ENCODE measurements around the gene PROZ. TPM values are rescaled to one million over a fixed set of nuclear protein-coding genes. Genes with fewer than 3 reads are reported as not detected.

PROZ gene
- total and polyA plus RNA-seq, 3 experiments from 2014 or later, result not detected

- no peaks in the 10 kb centered on the region for H3K36me3 Mint-ChIP-seq
- H3K9me3 ChIP-seq (ENCODE audit: low read length), result no peaks in the 10 kb centered on the region
- no peaks in the 10 kb centered on the region for H3K36me3 ChIP-seq (ENCODE audit: insufficient read depth, low read length)
- DNase-seq, result peak in 1 of 5 donors; percentile 40
- no peak overlapping the region for H3K4me3 Mint-ChIP-seq
- H3K27me3 ChIP-seq (ENCODE audit: insufficient read depth, low read length, poor library complexity, severe bottlenecking), result no peaks in the 10 kb centered on the region
- no peaks in the 10 kb centered on the region for H3K4me1 ChIP-seq (ENCODE audit: insufficient read depth, low read length)
- ChIA-PET CTCF (no interaction called here), POLR2A (no interaction called here)
- H3K27ac Mint-ChIP-seq, result no peak overlapping the region
- no peak overlapping the region for H3K4me3 ChIP-seq (ENCODE audit: low read length)
- H3K4me1 Mint-ChIP-seq, result no peaks in the 10 kb centered on the region
- H3K27ac ChIP-seq (ENCODE audit: low read depth, low read length), result no peak overlapping the region
- peaks cover 0 to 26% of the 10 kb centered on the region in 2 donors for H3K27me3 Mint-ChIP-seq
- H3K9me3 Mint-ChIP-seq, result no peaks in the 10 kb centered on the region
These were observed 40.0 kb upstream of the PROZ start for GRCh38 chr13:113118261-113119021.

GRCh38 chr13:113119166-113119821, 39.2 kb upstream of the PROZ start:
- Mint-ChIP-seq H3K36me3 (no peaks in the 10 kb centered on the region), H3K4me3 (no peak overlapping the region), H3K27ac (peak overlapping the region in 1 of 8 donors; percentile 23), H3K9me3 (no peaks in the 10 kb centered on the region), H3K4me1 (no peaks in the 10 kb centered on the region), H3K27me3 (peaks cover 0 to 26% of the 10 kb centered on the region in 2 donors)
- no peaks in the 10 kb centered on the region for H3K27me3 ChIP-seq (ENCODE audit: insufficient read depth, low read length, poor library complexity, severe bottlenecking)
- H3K4me3 ChIP-seq (ENCODE audit: low read length), result no peak overlapping the region
- ChIA-PET POLR2A (no interaction called here), CTCF (no interaction called here)
- H3K4me1 ChIP-seq (ENCODE audit: insufficient read depth, low read length), result no peaks in the 10 kb centered on the region
- DNase-seq, result no peak
- no peaks in the 10 kb centered on the region for H3K36me3 ChIP-seq (ENCODE audit: insufficient read depth, low read length)
- H3K27ac ChIP-seq (ENCODE audit: low read depth, low read length), result no peak overlapping the region
- H3K9me3 ChIP-seq (ENCODE audit: low read length), result no peaks in the 10 kb centered on the region

GRCh38 chr13:113119822-113120189, 38.6 kb upstream of the PROZ start:
- POLR2A ChIA-PET, result no interaction called here
- Mint-ChIP-seq H3K36me3 (no peaks in the 10 kb centered on the region), H3K27ac (no peak overlapping the region), H3K27me3 (peaks cover 0 to 26% of the 10 kb centered on the region in 2 donors), H3K4me3 (no peak overlapping the region), H3K4me1 (no peaks in the 10 kb centered on the region), H3K9me3 (no peaks in the 10 kb centered on the region)
- Histone ChIP-seq H3K4me3 (ENCODE audit: low read length) (no peak overlapping the region), H3K36me3 (ENCODE audit: insufficient read depth, low read length) (no peaks in the 10 kb centered on the region), H3K27ac (ENCODE audit: low read depth, low read length) (no peak overlapping the region), H3K4me1 (ENCODE audit: insufficient read depth, low read length) (no peaks in the 10 kb centered on the region), H3K9me3 (ENCODE audit: low read length) (no peaks in the 10 kb centered on the region), H3K27me3 (ENCODE audit: insufficient read depth, low read length, poor library complexity, severe bottlenecking) (no peaks in the 10 kb centered on the region)
- CTCF ChIA-PET, result no interaction called here
- no peak for DNase-seq

- DNase-seq, result peak in 1 of 5 donors; percentile 43
- H3K4me3 Mint-ChIP-seq, result no peak overlapping the region
- CTCF ChIA-PET, result no interaction called here
These were observed 37.9 kb upstream of the PROZ start for GRCh38 chr13:113120300-113121182.

GRCh38 chr13:113121183-113121927, 37.1 kb upstream of the PROZ start:
- Histone ChIP-seq H3K27me3 (ENCODE audit: insufficient read depth, low read length, poor library complexity, severe bottlenecking) (no peaks in the 10 kb centered on the region), H3K9me3 (ENCODE audit: low read length) (no peaks in the 10 kb centered on the region), H3K4me3 (ENCODE audit: low read length) (no peak overlapping the region), H3K4me1 (ENCODE audit: insufficient read depth, low read length) (no peaks in the 10 kb centered on the region), H3K27ac (ENCODE audit: low read depth, low read length) (no peak overlapping the region), H3K36me3 (ENCODE audit: insufficient read depth, low read length) (no peaks in the 10 kb centered on the region)
- CTCF ChIA-PET, result no interaction called here
- Mint-ChIP-seq H3K4me3 (no peak overlapping the region), H3K9me3 (no peaks in the 10 kb centered on the region), H3K4me1 (no peaks in the 10 kb centered on the region), H3K27ac (no peak overlapping the region), H3K27me3 (peaks cover 7 to 27% of the 10 kb centered on the region in 2 donors), H3K36me3 (no peaks in the 10 kb centered on the region)
- DNase-seq, result peak in 1 of 5 donors; percentile 42
- POLR2A ChIA-PET, result no interaction called here

More at GRCh38 chr13:113120300-113121182, 37.9 kb upstream of the PROZ start:
- no peaks in the 10 kb centered on the region for H3K36me3 Mint-ChIP-seq
- H3K9me3 ChIP-seq (ENCODE audit: low read length), result no peaks in the 10 kb centered on the region
- no peak overlapping the region for H3K27ac ChIP-seq (ENCODE audit: low read depth, low read length)
- H3K36me3 ChIP-seq (ENCODE audit: insufficient read depth, low read length), result no peaks in the 10 kb centered on the region
- H3K9me3 Mint-ChIP-seq, result no peaks in the 10 kb centered on the region
- H3K27me3 ChIP-seq (ENCODE audit: insufficient read depth, low read length, poor library complexity, severe bottlenecking), result no peaks in the 10 kb centered on the region
- POLR2A ChIA-PET, result no interaction called here
- peaks cover under 1 to 26% of the 10 kb centered on the region in 2 donors for H3K27me3 Mint-ChIP-seq
- H3K4me1 Mint-ChIP-seq, result no peaks in the 10 kb centered on the region
- H3K27ac Mint-ChIP-seq, result no peak overlapping the region
- H3K4me3 ChIP-seq (ENCODE audit: low read length), result no peak overlapping the region
- no peaks in the 10 kb centered on the region for H3K4me1 ChIP-seq (ENCODE audit: insufficient read depth, low read length)

- H3K9me3 Mint-ChIP-seq, result no peaks in the 10 kb centered on the region
- CTCF ChIA-PET, result no interaction called here
- no peak overlapping the region for H3K27ac ChIP-seq (ENCODE audit: low read depth, low read length)
- no peaks in the 10 kb centered on the region for H3K9me3 ChIP-seq (ENCODE audit: low read length)
- peaks cover 8 to 26% of the 10 kb centered on the region in 2 donors for H3K27me3 Mint-ChIP-seq
- no peaks in the 10 kb centered on the region for H3K36me3 Mint-ChIP-seq
- no peaks in the 10 kb centered on the region for H3K4me1 Mint-ChIP-seq
- no peak overlapping the region for H3K4me3 Mint-ChIP-seq
- H3K4me1 ChIP-seq (ENCODE audit: insufficient read depth, low read length), result no peaks in the 10 kb centered on the region
- POLR2A ChIA-PET, result no interaction called here
- H3K36me3 ChIP-seq (ENCODE audit: insufficient read depth, low read length), result no peaks in the 10 kb centered on the region
- peak overlapping the region in 1 of 8 donors; percentile 57 for H3K27ac Mint-ChIP-seq
- no peak for DNase-seq
- no peak overlapping the region for H3K4me3 ChIP-seq (ENCODE audit: low read length)
- H3K27me3 ChIP-seq (ENCODE audit: insufficient read depth, low read length, poor library complexity, severe bottlenecking), result no peaks in the 10 kb centered on the region
These were observed 36.4 kb upstream of the PROZ start for GRCh38 chr13:113121928-113122471.

- no peak within 1 kb of the TSS for H3K4me3 ChIP-seq (ENCODE audit: low read length)
- no peak within 1 kb of the TSS for H3K27ac ChIP-seq (ENCODE audit: low read depth, low read length)
- no peak for DNase-seq
- H3K27ac Mint-ChIP-seq, result peak within 1 kb of the TSS in 1 of 8 donors; percentile 57
- no peaks in the 10 kb centered on the region for H3K9me3 ChIP-seq (ENCODE audit: low read length)
- no peaks in the 10 kb centered on the region for H3K9me3 Mint-ChIP-seq
- H3K36me3 ChIP-seq (ENCODE audit: insufficient read depth, low read length), result no peaks in the 10 kb centered on the region
- no peaks in the 10 kb centered on the region for H3K4me1 ChIP-seq (ENCODE audit: insufficient read depth, low read length)
- H3K27me3 ChIP-seq (ENCODE audit: insufficient read depth, low read length, poor library complexity, severe bottlenecking), result no peaks in the 10 kb centered on the region
- ChIA-PET CTCF (no interaction called here), POLR2A (no interaction called here)
- no peak within 1 kb of the TSS for H3K4me3 Mint-ChIP-seq
- no peaks in the 10 kb centered on the region for H3K36me3 Mint-ChIP-seq
- peaks cover 10 to 33% of the 10 kb centered on the region in 2 donors for H3K27me3 Mint-ChIP-seq
- no peaks in the 10 kb centered on the region for H3K4me1 Mint-ChIP-seq
These were observed 35.8 kb upstream of the PROZ start, which contains the start of gene F10 for GRCh38 chr13:113122550-113123225. TSS of gene F10 (plus strand) at chr13:113122799. CDS start at chr13:113122856, 57 bp downstream.

All from CD8-positive, alpha-beta memory T cell (primary cell).